HG03432 (cell line): ENCODE data around the gene ZNF497.
"Not testable (repeated sequence)": the region's sequence is repeated elsewhere in the genome, so short reads cannot be mapped to it uniquely, and the experiment has no call there.

Experiments
- ATAC-seq: cut with Tn5 transposase; IDR thresholded peaks from one replicate; pipeline ENCODE4 v1.9.1; 2021; ENCODE audit warnings: mild to moderate bottlenecking, moderate library complexity; ENCODE audit not compliant: unreplicated experiment

The ZNF497 gene

GRCh38 chr19:58350871-58351557 lies 11.5 kb downstream of the ZNF497 start:
- no peak for ATAC-seq

GRCh38 chr19:58350001-58350861 lies 12.3 kb downstream of the ZNF497 start:
- ATAC-seq = no peak

- no peak for ATAC-seq
Measured at GRCh38 chr19:58349590-58349989, 13.0 kb downstream of the ZNF497 start.

GRCh38 chr19:58348080-58348479 lies 14.5 kb downstream of the ZNF497 start:
- ATAC-seq = not testable (repeated sequence)

GRCh38 chr19:58346961-58347929 lies 15.3 kb downstream of the ZNF497 start:
- ATAC-seq = peak; percentile 90

GRCh38 chr19:58345558-58345957 lies 17.0 kb downstream of the ZNF497 start:
- no peak for ATAC-seq

- no peak for ATAC-seq
Measured at GRCh38 chr19:58338825-58339558, 23.6 kb downstream of the ZNF497 start.

GRCh38 chr19:58338336-58338735 lies 24.2 kb downstream of the ZNF497 start:
- ATAC-seq = no peak

GRCh38 chr19:58336820-58337219 lies 25.7 kb downstream of the ZNF497 start:
- no peak for ATAC-seq

- no peak for ATAC-seq
Measured at GRCh38 chr19:58336216-58336615, 26.3 kb downstream of the ZNF497 start.

- no peak for ATAC-seq
Measured at GRCh38 chr19:58335630-58336029, 26.9 kb downstream of the ZNF497 start.

GRCh38 chr19:58334691-58335249 lies 27.8 kb downstream of the ZNF497 start:
- no peak for ATAC-seq

GRCh38 chr19:58332697-58333096 lies 29.9 kb downstream of the ZNF497 start:
- no peak for ATAC-seq

- no peak for ATAC-seq
Measured at GRCh38 chr19:58330458-58330857, 32.1 kb downstream of the ZNF497 start.

GRCh38 chr19:58328999-58329398 lies 33.6 kb downstream of the ZNF497 start:
- ATAC-seq = no peak

- ATAC-seq = peak; percentile 85
Measured at GRCh38 chr19:58326914-58327726, 35.4 kb downstream of the ZNF497 start, which contains the start of gene ZSCAN22. ZSCAN22 (plus strand) TSS chr19:58326994; CDS start chr19:58334803, 7,809 bp downstream.

- no peak for ATAC-seq
Measured at GRCh38 chr19:58326501-58326913, 36.0 kb downstream of the ZNF497 start.

GRCh38 chr19:58325311-58326022 lies 37.1 kb downstream of the ZNF497 start:
- no peak for ATAC-seq
